ENCODE measurements around the gene SLC25A45. TPM values are rescaled to one million over a fixed set of nuclear protein-coding genes. Genes with fewer than 3 reads are reported as not detected.

SLC25A45 gene
- 0.31 TPM for total RNA-seq

DNA sequence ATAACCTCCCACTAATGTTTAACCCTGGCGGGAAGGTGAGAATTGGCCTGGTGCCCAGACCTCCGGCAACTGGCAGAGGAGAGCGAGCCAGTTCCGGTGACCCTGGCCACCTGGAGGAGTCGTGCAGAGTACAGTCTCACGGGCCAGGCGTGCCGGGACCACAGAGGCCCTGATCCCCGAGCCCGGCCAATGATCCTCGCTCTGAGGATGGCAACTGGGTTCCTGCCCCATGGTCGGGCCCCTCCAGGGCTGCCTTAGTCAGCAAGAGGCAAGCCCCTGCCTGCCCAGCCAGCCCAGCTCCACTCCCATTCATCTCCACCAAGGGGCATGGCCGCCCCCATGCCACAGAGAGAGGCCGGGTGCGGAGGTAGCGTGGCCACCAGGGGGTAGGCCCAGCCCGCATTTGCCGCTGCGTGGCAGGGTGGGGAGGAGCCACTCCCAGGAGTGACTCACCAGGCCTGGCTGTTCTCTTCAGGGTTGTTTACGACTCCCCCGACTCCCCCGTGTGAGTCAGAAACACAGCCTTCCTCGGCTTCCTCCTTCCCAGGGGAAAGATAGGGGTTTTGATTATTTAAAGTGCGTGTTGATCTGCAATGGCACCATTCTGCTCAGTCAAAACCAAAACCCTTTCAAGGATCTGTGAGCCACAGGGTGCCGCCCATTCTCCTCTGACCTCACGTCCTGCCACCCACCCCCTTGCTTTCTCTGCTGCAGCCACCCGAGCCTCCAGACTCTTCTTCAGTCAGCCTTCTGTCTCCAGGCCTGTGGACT, at the start of gene SLC25A45:
TSS of gene SLC25A45 (minus strand) at position 614 of the 771 bp plus-strand sequence. CDS start 695 bp downstream, outside the sequence.

DNA sequence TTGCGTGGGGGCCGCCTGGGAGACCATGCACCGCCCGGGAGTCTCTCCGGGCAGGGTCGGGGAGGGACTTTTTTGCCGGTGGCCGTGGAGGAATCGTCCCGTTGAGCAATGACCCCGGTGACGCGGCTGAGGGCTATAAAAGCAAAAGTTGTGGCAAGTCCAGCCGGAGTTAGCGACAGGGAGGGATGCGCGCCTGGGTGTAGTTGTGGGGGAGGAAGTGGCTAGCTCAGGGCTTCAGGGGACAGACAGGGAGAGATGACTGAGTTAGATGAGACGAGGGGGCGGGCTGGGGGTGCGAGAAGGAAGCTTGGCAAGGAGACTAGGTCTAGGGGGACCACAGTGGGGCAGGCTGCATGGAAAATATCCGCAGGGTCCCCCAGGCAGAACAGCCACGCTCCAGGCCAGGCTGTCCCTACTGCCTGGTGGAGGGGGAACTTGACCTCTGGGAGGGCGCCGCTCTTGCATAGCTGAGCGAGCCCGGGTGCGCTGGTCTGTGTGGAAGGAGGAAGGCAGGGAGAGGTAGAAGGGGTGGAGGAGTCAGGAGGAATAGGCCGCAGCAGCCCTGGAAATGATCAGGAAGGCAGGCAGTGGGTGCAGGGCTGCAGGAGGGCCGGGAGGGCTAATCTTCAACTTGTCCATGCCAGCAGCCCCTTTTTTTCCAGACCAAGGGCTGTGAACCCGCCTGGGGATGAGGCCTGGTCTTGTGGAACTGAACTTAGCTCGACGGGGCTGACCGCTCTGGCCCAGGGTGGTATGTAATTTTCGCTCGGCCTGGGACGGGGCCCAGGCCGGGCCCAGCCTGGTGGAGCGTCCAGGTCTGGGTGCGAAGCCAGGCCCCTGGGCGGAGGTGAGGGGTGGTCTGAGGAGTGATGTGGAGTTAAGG, 40.4 kb upstream of the SLC25A45 start, which contains the start of gene NEAT1:
TSS of gene NEAT1 (plus strand) at position 166 of the 883 bp plus-strand sequence.

GRCh38 chr11:65386307-65387140, 4.1 kb upstream of the SLC25A45 start, which contains the start of gene FRMD8:
FRMD8 (plus strand) TSS chr11:65386637; CDS start chr11:65387037, 400 bp downstream.

GRCh38 chr11:65354265-65355012, 28.0 kb downstream of the SLC25A45 start, which contains the start of gene TIGD3:
TIGD3 (plus strand) TSS chr11:65354751; CDS start chr11:65355809, 1,058 bp downstream.

Other genes with a start within 250 kb of the SLC25A45 start
- gene SYVN1, start 248.1 kb downstream of the SLC25A45 start, total RNA-seq: 22.2 TPM
- not detected for gene SPDYC, start 212.4 kb downstream of the SLC25A45 start, total RNA-seq
- 65.7 TPM for gene CAPN1, start 200.7 kb downstream of the SLC25A45 start, total RNA-seq
- 4.7 TPM for gene POLA2, start 120.7 kb downstream of the SLC25A45 start, total RNA-seq
- gene CDC42EP2, start 67.8 kb downstream of the SLC25A45 start, total RNA-seq: 9.4 TPM
- 50.7 TPM for gene DPF2, start 48.8 kb downstream of the SLC25A45 start, total RNA-seq
- 3.8 TPM for gene TIGD3, start 27.9 kb downstream of the SLC25A45 start, total RNA-seq
- gene FRMD8, start 4.0 kb upstream of the SLC25A45 start, total RNA-seq: 7.8 TPM
- 11.6 TPM for gene NEAT1, start 40.2 kb upstream of the SLC25A45 start, total RNA-seq
- gene MALAT1, start 116.4 kb upstream of the SLC25A45 start, total RNA-seq: 25,265 TPM
- gene SCYL1, start 142.4 kb upstream of the SLC25A45 start, total RNA-seq: 47.6 TPM
- 53.5 TPM for gene LTBP3, start 175.7 kb upstream of the SLC25A45 start, total RNA-seq
- gene ZNRD2, start 187.8 kb upstream of the SLC25A45 start, total RNA-seq: 25.0 TPM
- gene FAM89B, start 189.9 kb upstream of the SLC25A45 start, total RNA-seq: 39.4 TPM
- gene EHBP1L1, start 193.4 kb upstream of the SLC25A45 start, total RNA-seq: 21.0 TPM
- not detected for gene KCNK7, start 213.2 kb upstream of the SLC25A45 start, total RNA-seq
- 26.3 TPM for gene MAP3K11, start 231.6 kb upstream of the SLC25A45 start, total RNA-seq
- gene PCNX3, start 233.1 kb upstream of the SLC25A45 start, total RNA-seq: 14.1 TPM